ENCODE measurements around the gene USP6NL. TPM values are rescaled to one million over a fixed set of nuclear protein-coding genes. Genes with fewer than 3 reads are reported as not detected.
"Not testable (repeated sequence)": the region's sequence is repeated elsewhere in the genome, so short reads cannot be mapped to it uniquely, and the experiment has no call there.

Gene USP6NL
- polyA plus RNA-seq, 4 donors, result 21.1 to 31.9 (median 29.8) TPM

GRCh38 chr10:11450427-11450826 is 161.0 kb downstream of the USP6NL start:
- no peak for DNase-seq (ENCODE audit: low read depth in 4 of 4, low spot score in 3 of 4)

DNA sequence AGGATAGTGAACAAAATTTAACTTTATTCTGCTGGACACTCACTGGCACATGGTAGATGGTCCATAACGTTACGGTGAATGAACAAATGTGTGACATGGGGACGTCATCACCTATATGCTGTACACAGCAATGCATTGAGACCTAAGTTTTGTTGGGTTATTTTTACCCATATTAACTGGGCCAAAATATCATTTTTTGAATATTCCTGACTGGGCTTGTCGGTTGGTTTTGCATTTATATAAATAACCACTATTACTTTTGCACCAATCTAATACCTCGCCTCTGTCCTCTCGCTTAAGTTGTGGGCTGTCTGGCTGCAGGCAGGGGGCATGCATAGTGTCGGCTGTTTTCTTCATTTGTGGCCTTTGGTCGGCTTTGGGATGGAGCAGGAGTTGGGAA is 161.7 kb downstream of the USP6NL start:
- DNase-seq (ENCODE audit: low read depth in 4 of 4, low spot score in 3 of 4), result no peak

- no peak for DNase-seq (ENCODE audit: low read depth in 4 of 4, low spot score in 3 of 4)
Observed at GRCh38 chr10:11448545-11449244, 162.8 kb downstream of the USP6NL start.

GRCh38 chr10:11448190-11448544 is 163.3 kb downstream of the USP6NL start:
- no peak for DNase-seq (ENCODE audit: low read depth in 4 of 4, low spot score in 3 of 4)

DNA sequence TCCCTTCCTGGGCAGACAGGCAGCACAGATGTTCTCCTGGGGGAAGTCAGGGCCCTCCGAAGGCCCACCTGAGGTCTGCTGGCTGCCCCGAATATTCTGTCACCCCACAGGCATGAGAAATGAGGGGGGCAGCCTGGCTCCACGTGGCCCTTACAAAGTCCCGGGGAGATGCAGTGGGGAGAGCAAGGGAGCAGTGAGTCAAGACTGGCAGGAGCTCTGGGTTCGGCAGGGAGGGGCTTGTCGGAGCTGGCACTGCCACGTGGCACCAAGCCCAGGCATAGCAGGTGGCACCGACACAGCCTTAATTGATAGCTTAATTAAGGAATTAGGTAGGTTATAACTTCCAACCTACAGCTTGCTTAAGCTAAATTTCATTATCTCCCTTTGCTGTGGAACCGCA is 163.9 kb downstream of the USP6NL start:
- DNase-seq (ENCODE audit: low read depth in 4 of 4, low spot score in 3 of 4), result no peak

- DNase-seq (ENCODE audit: low read depth in 4 of 4, low spot score in 3 of 4), result no peak
Observed at GRCh38 chr10:11446864-11447263, 164.6 kb downstream of the USP6NL start.

DNA sequence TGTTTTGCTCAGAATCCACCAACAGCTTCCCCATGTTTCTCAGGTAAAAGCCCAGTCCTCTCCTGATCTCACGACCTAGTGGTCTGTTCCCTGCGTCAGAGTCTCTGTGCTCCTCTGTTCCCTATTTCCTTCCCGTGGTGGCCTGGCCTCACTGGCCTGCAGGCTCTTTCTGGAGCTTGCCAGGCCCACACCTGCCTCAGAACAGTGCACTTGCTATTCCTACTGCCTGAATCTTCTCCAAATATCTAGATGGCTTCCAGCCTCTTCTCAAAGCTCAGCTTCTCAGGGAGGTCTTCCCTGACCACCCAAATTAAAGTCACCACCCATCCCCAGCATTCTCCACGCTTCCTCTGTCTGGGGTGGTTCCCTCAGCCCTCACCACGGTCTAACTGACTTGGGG is 165.3 kb downstream of the USP6NL start:
- no peak for DNase-seq (ENCODE audit: low read depth in 4 of 4, low spot score in 3 of 4)

GRCh38 chr10:11444531-11445228 is 166.8 kb downstream of the USP6NL start:
- no peak for DNase-seq (ENCODE audit: low read depth in 4 of 4, low spot score in 3 of 4)

GRCh38 chr10:11444155-11444530 is 167.3 kb downstream of the USP6NL start:
- no peak for DNase-seq (ENCODE audit: low read depth in 4 of 4, low spot score in 3 of 4)

- DNase-seq (ENCODE audit: low read depth in 4 of 4, low spot score in 3 of 4), result no peak
Observed at GRCh38 chr10:11443468-11444154, 167.8 kb downstream of the USP6NL start.

DNA sequence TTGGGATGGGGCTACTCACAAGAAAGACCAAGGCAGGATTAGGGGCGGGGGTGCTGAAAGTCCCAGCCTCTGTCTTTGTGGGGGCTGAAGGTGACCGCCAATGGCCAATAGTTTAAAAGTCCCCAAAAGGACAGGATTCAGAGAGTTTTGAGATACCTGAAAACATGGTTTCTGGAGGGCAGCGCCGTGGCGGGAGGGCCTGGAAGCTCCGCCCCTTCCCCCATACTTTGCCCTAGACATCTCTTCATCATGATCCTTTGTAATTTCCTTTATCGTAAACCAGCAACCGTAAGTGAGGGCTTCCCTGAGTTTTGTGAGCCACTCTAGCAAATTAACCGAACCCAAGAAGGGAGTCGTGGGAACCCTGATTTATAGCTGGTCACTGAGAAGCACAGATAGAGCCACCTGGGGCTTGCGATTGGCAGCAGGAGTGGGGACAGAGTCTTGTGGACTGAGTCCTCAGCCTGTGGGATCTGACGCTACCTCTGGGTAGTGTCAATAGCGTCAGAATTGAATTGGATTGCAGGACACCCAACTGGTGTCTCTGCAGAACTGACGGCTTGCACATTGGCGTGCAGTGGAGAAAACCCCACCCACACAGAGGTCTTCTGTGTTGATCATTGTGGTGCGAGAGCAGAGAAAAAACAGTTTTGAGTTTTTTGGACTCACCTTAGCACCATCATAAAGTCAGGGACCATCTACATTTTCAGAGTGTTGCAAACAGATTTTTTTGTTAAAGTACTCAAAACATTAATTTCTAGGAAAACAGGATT is 169.3 kb downstream of the USP6NL start:
- DNase-seq (ENCODE audit: low read depth in 4 of 4, low spot score in 3 of 4), result no peak

- DNase-seq (ENCODE audit: low read depth in 4 of 4, low spot score in 3 of 4), result no peak
Observed at GRCh38 chr10:11441151-11441535, 170.3 kb downstream of the USP6NL start.

- DNase-seq (ENCODE audit: low read depth in 4 of 4, low spot score in 3 of 4), result no peak
Observed at GRCh38 chr10:11440250-11441150, 170.9 kb downstream of the USP6NL start.

DNA sequence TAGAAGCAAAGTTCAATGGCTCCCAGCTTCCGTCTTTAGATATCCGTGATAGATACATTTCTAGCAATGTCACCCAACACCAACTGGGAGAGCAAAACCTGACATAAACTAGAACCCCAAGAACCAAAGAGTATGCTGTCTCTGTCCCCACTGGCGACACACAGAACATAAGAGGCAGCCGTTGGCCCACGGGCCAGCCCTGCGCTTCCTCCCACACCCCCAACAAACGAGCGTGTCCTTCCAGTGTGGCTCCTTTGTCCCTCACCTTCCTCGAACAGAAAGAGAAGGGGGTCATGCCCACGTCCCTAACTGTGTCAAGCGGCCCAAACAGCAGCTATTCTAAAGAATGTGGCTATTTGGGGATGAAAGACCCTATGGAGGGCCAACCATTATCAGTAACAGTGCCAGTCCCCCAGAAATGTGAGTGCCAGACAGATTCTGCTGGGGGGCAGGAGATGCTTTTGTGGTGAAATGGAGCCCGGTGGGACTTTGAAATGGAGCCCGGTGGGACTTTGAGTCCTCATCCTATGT is 171.9 kb downstream of the USP6NL start:
- DNase-seq (ENCODE audit: low read depth in 4 of 4, low spot score in 3 of 4), result no peak

DNA sequence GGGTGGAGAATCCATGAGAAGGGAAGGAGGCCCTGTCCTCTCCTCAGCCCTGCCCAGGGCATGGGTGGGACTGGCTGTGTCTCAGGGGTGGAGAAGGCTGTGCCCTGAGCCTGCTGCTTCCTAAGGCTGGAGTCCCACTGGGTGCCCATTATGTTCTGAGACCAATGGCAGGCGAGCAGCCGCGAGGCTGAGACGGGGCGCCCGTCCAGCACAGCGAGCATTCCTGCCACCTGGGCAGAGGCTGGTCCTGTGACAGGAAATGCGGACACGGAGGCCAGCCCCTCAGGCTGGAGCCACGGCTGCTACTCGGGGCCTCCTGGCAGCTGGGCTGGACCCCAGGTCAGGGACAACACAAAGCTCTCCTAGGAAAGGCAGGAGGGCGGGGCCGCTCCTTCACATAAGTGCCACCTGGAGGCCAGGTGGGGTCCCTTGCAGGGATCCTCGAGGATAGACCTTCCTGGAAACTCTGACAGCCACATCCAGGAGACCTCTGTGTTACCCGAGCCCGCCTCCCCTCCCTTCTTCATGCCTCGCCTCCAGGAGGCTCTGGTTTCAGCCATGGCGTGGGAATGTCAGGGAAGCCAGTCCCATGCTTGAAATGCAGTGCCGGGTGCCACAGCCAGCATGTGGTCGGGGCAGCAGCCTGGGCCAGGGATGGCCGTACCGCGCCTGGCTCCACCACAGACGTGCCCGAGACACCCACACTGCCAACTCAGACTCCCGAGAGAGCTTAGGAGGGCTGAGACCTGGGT is 173.9 kb downstream of the USP6NL start:
- peak in 2 of 4 donors; percentile 10 to 49 for DNase-seq (ENCODE audit: low read depth in 4 of 4, low spot score in 3 of 4)

GRCh38 chr10:11436445-11436844 is 175.0 kb downstream of the USP6NL start:
- DNase-seq (ENCODE audit: low read depth in 4 of 4, low spot score in 3 of 4), result not testable (repeated sequence)

- no peak for DNase-seq (ENCODE audit: low read depth in 4 of 4, low spot score in 3 of 4)
Observed at GRCh38 chr10:11435581-11435981, 175.9 kb downstream of the USP6NL start.

DNA sequence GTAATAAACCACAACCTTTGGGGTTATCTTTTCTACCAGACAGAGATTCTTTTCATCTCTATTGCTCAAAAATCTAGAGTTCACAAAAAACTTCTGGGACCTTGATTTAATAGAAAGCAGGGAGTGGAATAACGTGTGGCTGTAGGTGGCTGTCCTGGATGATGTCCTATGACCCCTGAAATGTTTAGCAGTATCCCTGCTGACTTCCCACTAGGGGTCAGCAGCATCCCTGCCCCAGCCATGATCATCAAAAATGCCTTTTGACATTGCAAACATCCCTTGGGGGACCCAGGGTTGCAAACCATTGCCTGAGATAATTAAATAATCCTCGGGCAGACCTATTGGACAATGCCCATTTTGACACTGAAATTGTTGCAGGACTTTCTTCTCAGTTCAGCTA is 177.1 kb downstream of the USP6NL start:
- DNase-seq (ENCODE audit: low read depth in 4 of 4, low spot score in 3 of 4), result no peak

DNA sequence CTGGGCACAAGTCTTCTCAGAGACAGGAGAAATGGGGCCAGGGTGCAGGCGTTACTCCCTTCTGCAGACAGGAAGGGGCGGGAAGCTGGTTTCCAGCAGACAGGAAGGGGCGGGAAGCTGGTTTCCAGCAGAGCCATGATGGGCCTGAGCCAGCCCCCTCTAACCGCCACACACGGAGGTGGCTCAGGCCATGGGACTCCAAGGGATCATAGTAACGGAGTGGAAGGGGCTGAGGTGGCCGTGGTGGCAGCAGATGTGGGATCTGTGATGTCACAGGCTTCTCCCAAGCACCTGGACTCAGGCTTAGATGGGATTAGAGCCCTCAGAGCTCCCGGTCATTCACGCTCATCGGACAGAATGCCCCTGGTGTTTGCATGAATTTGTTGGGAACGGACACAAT is 177.8 kb downstream of the USP6NL start:
- no peak for DNase-seq (ENCODE audit: low read depth in 4 of 4, low spot score in 3 of 4)
